DMS79 (cell line): ENCODE measurements around the gene RSAD1.
A peak's percentile ranks its signal among the peaks of the same experiment; 100 is the strongest.

Experiments
- DNase-seq: peaks from one replicate; lab custom pipeline; 2025; lab: John Stamatoyannopoulos, UW

RSAD1 gene

GRCh38 chr17:50458270-50458669 is 20.4 kb upstream of the RSAD1 start:
- DNase-seq: no peak

GRCh38 chr17:50458701-50459676 is 19.7 kb upstream of the RSAD1 start:
- DNase-seq: peak; percentile 71

GRCh38 chr17:50459756-50460155 is 18.9 kb upstream of the RSAD1 start:
- peak; percentile 24 for DNase-seq

- DNase-seq: no peak
Observed at GRCh38 chr17:50460831-50461526, 17.7 kb upstream of the RSAD1 start.

GRCh38 chr17:50461550-50462132 is 17.0 kb upstream of the RSAD1 start:
- no peak for DNase-seq

GRCh38 chr17:50462446-50462845 is 16.2 kb upstream of the RSAD1 start:
- DNase-seq: no peak

GRCh38 chr17:50464121-50464520 is 14.5 kb upstream of the RSAD1 start:
- DNase-seq: no peak

GRCh38 chr17:50464736-50465135 is 13.9 kb upstream of the RSAD1 start:
- no peak for DNase-seq

- DNase-seq: no peak
Observed at GRCh38 chr17:50465171-50465570, 13.5 kb upstream of the RSAD1 start.

- DNase-seq: no peak
Observed at GRCh38 chr17:50465635-50466034, 13.0 kb upstream of the RSAD1 start.

- no peak for DNase-seq
Observed at GRCh38 chr17:50466371-50467113, 12.1 kb upstream of the RSAD1 start.

GRCh38 chr17:50467114-50467854 is 11.4 kb upstream of the RSAD1 start:
- no peak for DNase-seq

GRCh38 chr17:50467855-50468303 is 10.8 kb upstream of the RSAD1 start:
- DNase-seq: no peak

- DNase-seq: no peak
Observed at GRCh38 chr17:50468304-50469207, 10.1 kb upstream of the RSAD1 start, which contains the start of gene CHAD. TSS of gene CHAD (minus strand) at chr17:50468880. CDS start at chr17:50468813, 67 bp downstream.

GRCh38 chr17:50469208-50469605 is 9.5 kb upstream of the RSAD1 start:
- no peak for DNase-seq

GRCh38 chr17:50469671-50470305 is 8.9 kb upstream of the RSAD1 start:
- DNase-seq: no peak

GRCh38 chr17:50470426-50470825 is 8.2 kb upstream of the RSAD1 start:
- DNase-seq: no peak

GRCh38 chr17:50471009-50471905 is 7.4 kb upstream of the RSAD1 start:
- no peak for DNase-seq
